Cardiac muscle cell (in vitro differentiated cells and primary cell): ENCODE measurements around the gene GPR179. TPM values are rescaled to one million over a fixed set of nuclear protein-coding genes. Genes with fewer than 3 reads are reported as not detected.

Source experiments
- DNase-seq, 2 donors: peaks; one replicate each; pipeline versions ENCODE4 v3.0.0 to v3.0.0-alpha.2; 2010 to 2017; ENCODE audit warnings: low read depth in 1 of 2, low spot score in 1 of 2
- H3K27ac ChIP-seq: fragments of 200-600 bp; sonication (generic); 2 replicates; pipeline ENCODE4 v1.5.1; 2016
- H3K27me3 ChIP-seq: fragments of 200-600 bp; sonication (generic); 2 replicates; pipeline ENCODE4 v1.6.0; 2016; ENCODE audit warnings: control low read depth
- H3K36me3 ChIP-seq: fragments of 200-600 bp; sonication (generic); 2 replicates; pipeline ENCODE4 v1.5.1; 2016; ENCODE audit warnings: control low read depth
- H3K4me1 ChIP-seq: fragments of 200-600 bp; sonication (generic); 2 replicates; pipeline ENCODE4 v1.8.1; 2017; ENCODE audit warnings: low read depth, mild to moderate bottlenecking, mixed run types
- H3K4me3 ChIP-seq: fragments of 200-600 bp; sonication (generic); 2 replicates; pipeline ENCODE4 v1.5.1; 2016; ENCODE audit warnings: mild to moderate bottlenecking
- H3K9me3 ChIP-seq: fragments of 200-600 bp; sonication (generic); 2 replicates; pipeline ENCODE4 v1.5.1; 2017; ENCODE audit warnings: low read depth, mild to moderate bottlenecking, control low read depth
- CTCF ChIP-seq: IDR thresholded peaks from 2 replicates; pipeline ENCODE4 v1.5.1; 2012; ENCODE audit warnings: low read depth, mild to moderate bottlenecking, low read length
- polyA plus RNA-seq: library from polyadenylated mRNA; unstranded; fragments of >200 nt; fragmentation: Nextera tagmentation; extraction: Ambion mirVana; gene quantifications from 2 replicates; pipeline ENCODE4 v1.2.1, GENCODE V29; 2016
- total RNA-seq: library from RNA; depleted of rRNA; stranded (reverse); fragments of >200 nt; gene quantifications from 2 replicates; pipeline ENCODE4 v1.2.3, GENCODE V29; 2016

Gene GPR179
- total and polyA plus RNA-seq, 2 experiments from 2014 or later = 0.51 TPM; not detected in 1

DNA sequence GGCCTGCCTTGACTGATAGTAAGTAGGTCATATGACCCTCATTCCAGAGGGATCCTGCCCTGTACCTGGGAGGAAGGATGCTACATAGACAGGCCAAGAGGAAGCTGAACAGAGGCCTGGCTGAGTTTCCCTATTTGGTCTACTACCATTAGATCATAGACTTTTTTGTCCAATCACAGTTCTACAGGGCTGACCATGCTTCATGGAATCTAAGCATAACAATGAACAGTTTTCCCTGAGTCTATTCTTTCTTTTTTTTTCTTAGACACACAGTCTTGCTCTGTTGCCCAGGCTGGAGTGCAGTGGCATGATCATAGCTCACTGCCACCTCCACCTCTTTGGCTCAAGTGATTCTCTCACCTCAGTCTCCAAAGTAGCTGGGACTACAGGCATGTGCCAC lies 3.9 kb downstream of the GPR179 start:
- H3K4me1 ChIP-seq = peaks cover 3% of the 10 kb centered on the region
- H3K9me3 ChIP-seq = no peaks in the 10 kb centered on the region
- H3K27ac ChIP-seq = no peak overlapping the region
- TF ChIP-seq CTCF = no peak
- H3K4me3 ChIP-seq = no peak overlapping the region
- no peaks in the 10 kb centered on the region for H3K36me3 ChIP-seq
- no peaks in the 10 kb centered on the region for H3K27me3 ChIP-seq
- DNase-seq = no peak

DNA sequence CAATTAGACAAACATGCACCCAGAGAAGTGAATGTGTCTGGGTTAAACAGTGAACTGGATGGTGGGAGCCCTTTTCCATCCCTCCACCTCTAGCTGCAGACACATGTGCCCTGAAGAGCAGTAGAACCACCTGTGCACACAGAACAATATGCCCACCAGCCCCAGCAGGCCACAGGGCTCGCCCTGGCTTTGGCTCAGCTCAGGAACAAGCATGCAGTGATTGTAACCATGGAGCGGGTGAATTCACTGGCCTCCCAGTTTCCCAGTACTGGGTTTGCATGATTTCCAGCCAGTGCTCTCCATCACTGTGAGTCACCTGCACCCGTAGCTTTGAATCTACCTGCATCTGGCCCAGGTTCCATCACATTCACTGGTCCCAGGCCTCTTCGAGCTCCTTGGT lies 5.2 kb downstream of the GPR179 start:
- no peak overlapping the region for H3K4me3 ChIP-seq

DNA sequence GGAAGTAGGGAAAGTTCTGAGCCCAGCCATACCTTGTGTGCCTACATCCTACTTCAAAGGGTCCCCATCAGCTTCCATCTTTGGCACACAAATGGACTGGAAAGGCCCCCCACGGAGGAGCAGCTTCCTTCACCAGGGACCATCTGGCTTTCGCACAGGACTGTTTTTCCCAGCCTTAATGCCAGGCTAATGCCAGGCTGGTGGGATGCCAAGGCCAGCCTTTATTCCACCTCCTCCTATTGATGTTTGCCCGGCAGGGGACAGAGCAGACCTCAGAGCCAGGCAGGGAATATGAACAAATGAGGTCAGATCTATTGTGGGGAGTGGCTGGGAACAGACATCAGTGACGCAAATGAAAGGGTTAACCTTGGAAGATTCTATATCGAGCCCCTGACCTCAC lies 5.7 kb downstream of the GPR179 start:
- peaks cover 3% of the 10 kb centered on the region for H3K4me1 ChIP-seq
- H3K27me3 ChIP-seq = no peaks in the 10 kb centered on the region
- no peak overlapping the region for H3K4me3 ChIP-seq
- no peak for TF ChIP-seq CTCF
- no peaks in the 10 kb centered on the region for H3K36me3 ChIP-seq
- H3K9me3 ChIP-seq = no peaks in the 10 kb centered on the region
- DNase-seq = no peak
- H3K27ac ChIP-seq = no peak overlapping the region

More for the DNA sequence above, 5.2 kb downstream of the GPR179 start:
- Histone ChIP-seq H3K27me3 (no peaks in the 10 kb centered on the region), H3K4me1 (peaks cover 3% of the 10 kb centered on the region), H3K27ac (no peak overlapping the region), H3K9me3 (no peaks in the 10 kb centered on the region), H3K36me3 (no peaks in the 10 kb centered on the region)
- no peak for TF ChIP-seq CTCF
- DNase-seq = no peak

- Histone ChIP-seq H3K27me3 (no peaks in the 10 kb centered on the region), H3K27ac (no peak overlapping the region), H3K4me3 (no peak overlapping the region), H3K4me1 (peaks cover 3% of the 10 kb centered on the region), H3K36me3 (no peaks in the 10 kb centered on the region), H3K9me3 (no peaks in the 10 kb centered on the region)
- no peak for DNase-seq
- no peak for TF ChIP-seq CTCF
Measured at GRCh38 chr17:38336838-38337237, 6.9 kb downstream of the GPR179 start.

DNA sequence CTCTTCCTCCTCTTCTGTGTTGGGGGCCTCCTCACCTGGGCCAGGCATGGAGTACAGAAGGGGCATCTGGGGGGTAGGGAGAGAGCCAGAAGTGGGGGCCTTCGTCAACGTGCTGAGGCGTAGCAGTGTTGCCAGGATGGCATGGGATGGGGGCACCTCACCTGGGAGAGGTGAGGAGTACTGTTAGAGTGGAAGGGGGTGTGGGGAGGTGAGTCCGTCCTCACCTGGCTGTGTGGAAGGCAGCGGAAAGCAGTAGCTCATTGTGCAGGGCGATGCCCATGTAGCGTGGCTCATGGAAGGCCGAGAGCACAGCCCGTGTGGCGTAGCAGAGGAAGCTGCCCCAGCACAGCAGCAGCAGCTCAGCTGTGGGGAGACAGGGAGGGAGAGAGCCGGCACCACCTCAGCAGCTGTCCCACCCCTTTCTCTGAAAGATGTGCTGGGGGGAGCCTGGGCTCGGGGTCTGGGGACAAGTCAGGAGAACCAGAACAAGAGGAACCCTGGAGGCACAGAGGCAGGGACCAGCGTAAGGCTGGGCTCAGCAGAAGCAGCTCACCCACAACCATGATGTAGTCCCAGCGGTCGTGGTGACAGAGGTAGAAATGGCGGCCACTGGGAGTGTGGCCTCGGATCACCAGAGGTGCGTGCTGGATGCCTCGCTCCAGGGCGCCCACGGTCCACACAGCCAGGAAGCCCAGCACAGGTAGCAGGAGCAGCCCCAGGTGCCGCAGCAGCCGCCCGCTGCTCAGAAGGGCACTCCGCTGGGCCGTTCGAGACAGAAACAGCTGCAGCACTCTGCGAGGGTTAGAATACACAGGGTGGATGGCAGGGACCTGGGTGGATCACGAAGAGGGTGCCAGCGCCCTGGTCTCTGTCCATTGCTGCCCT lies 9.0 kb downstream of the GPR179 start:
- no peak overlapping the region for H3K4me3 ChIP-seq
- H3K9me3 ChIP-seq = no peaks in the 10 kb centered on the region
- no peak for DNase-seq
- TF ChIP-seq CTCF = no peak
- no peak overlapping the region for H3K27ac ChIP-seq
- no peaks in the 10 kb centered on the region for H3K36me3 ChIP-seq
- H3K4me1 ChIP-seq = no peaks in the 10 kb centered on the region
- H3K27me3 ChIP-seq = no peaks in the 10 kb centered on the region
